HEK293 (cell line): ENCODE results near the gene ATP2B3.
A peak's percentile ranks its signal among the peaks of the same experiment; 100 is the strongest.

Experiments used
- CTCF ChIA-PET: fragments of 350-600 bp; formaldehyde crosslinking; extraction: SDS; loops from one replicate; lab custom pipeline; 2021; ENCODE audit warnings: antibody characterized with exemption; lab: Yijun Ruan, JAX
- POLR2A ChIA-PET: fragments of 300-600 bp; formaldehyde crosslinking; extraction: SDS; loops from one replicate; lab custom pipeline; 2020; ENCODE audit warnings: antibody characterized with exemption, inconsistent platforms; lab: Yijun Ruan, JAX
- H3K27ac ChIP-seq: fragments of 200-500 bp; sonication (Bioruptor generic); 2 replicates; pipeline ENCODE4 v1.5.1; 2014; ENCODE audit warnings: low read depth, low read length, control low read depth, inconsistent platforms; ENCODE audit errors: extremely low read depth
- H3K36me3 ChIP-seq, 2 experiments: fragments of 200-500 bp in 1 of 2; sonication (Bioruptor generic) in 1 of 2; 1 replicate in 1 of 2; 2 replicates in 1 of 2; pipeline ENCODE4 v1.5.1; 2014 to 2017; ENCODE audit warnings: inconsistent platforms in 2 of 2, low read length in 2 of 2; ENCODE audit not compliant: control insufficient read depth in 2 of 2, insufficient read depth in 1 of 2
- H3K4me1 ChIP-seq: fragments of 200-500 bp; sonication (Bioruptor generic); 2 replicates; pipeline ENCODE4 v1.5.1; 2014; ENCODE audit warnings: mild to moderate bottlenecking, low read length, inconsistent platforms; ENCODE audit not compliant: control insufficient read depth, insufficient read depth
- H3K4me3 ChIP-seq: 2 replicates; pipeline ENCODE4 v1.5.1; 2011; ENCODE audit warnings: low read depth, mild to moderate bottlenecking, control low read depth, low read length, moderate library complexity
- H3K9me3 ChIP-seq: fragments of 200-500 bp; sonication (Bioruptor generic); 2 replicates; pipeline ENCODE4 v1.5.1; 2014; ENCODE audit warnings: low read depth, low read length, inconsistent platforms; ENCODE audit not compliant: control insufficient read depth, insufficient read depth
- GLIS2 ChIP-seq: fragments of 450-650 bp; formaldehyde crosslinking; IDR thresholded peaks from 2 replicates; pipeline ENCODE4 v1.5.1; 2016; ENCODE audit warnings: missing biosample characterization, missing genetic modification characterization
- HIC1 ChIP-seq: fragments of 450-650 bp; formaldehyde crosslinking; IDR thresholded peaks from 2 replicates; pipeline ENCODE4 v1.5.1; 2016; ENCODE audit warnings: missing biosample characterization, missing genetic modification characterization
- REPIN1 ChIP-seq: fragments of 450-650 bp; formaldehyde crosslinking; IDR thresholded peaks from 2 replicates; pipeline ENCODE4 v1.5.1; 2017; ENCODE audit warnings: missing biosample characterization, missing genetic modification characterization, low read depth
- SCRT1 ChIP-seq: fragments of 450-650 bp; formaldehyde crosslinking; IDR thresholded peaks from 2 replicates; pipeline ENCODE4 v1.5.1; 2016; ENCODE audit warnings: missing biosample characterization, missing genetic modification characterization, borderline replicate concordance
- ZBTB6 ChIP-seq: fragments of 450-650 bp; formaldehyde crosslinking; IDR thresholded peaks from 2 replicates; pipeline ENCODE4 v1.5.1; 2017; ENCODE audit warnings: missing biosample characterization, missing genetic modification characterization
- ZIC2 ChIP-seq: fragments of 450-650 bp; formaldehyde crosslinking; IDR thresholded peaks from 2 replicates; pipeline ENCODE4 v1.5.1; 2016; ENCODE audit warnings: missing biosample characterization, missing genetic modification characterization
- ZNF140 ChIP-seq: fragments of 450-650 bp; formaldehyde crosslinking; IDR thresholded peaks from 2 replicates; pipeline ENCODE4 v1.5.1; 2016; ENCODE audit warnings: missing biosample characterization, missing genetic modification characterization
- ZNF148 ChIP-seq: fragments of 450-650 bp; formaldehyde crosslinking; IDR thresholded peaks from 2 replicates; pipeline ENCODE4 v1.5.0; 2017; ENCODE audit warnings: missing biosample characterization, missing genetic modification characterization, borderline replicate concordance
- ZNF174 ChIP-seq: fragments of 450-650 bp; formaldehyde crosslinking; IDR thresholded peaks from 2 replicates; pipeline ENCODE4 v1.5.0; 2017; ENCODE audit warnings: missing biosample characterization, mild to moderate bottlenecking, missing genetic modification characterization
- ZNF221 ChIP-seq: fragments of 450-650 bp; formaldehyde crosslinking; IDR thresholded peaks from 2 replicates; pipeline ENCODE4 v1.5.1; 2017; ENCODE audit warnings: missing biosample characterization, missing genetic modification characterization, borderline replicate concordance
- ZNF266 ChIP-seq: fragments of 450-650 bp; formaldehyde crosslinking; IDR thresholded peaks from 2 replicates; pipeline ENCODE4 v1.5.1; 2016; ENCODE audit warnings: missing biosample characterization, missing genetic modification characterization, low read depth
- ZNF341 ChIP-seq: fragments of 450-650 bp; formaldehyde crosslinking; IDR thresholded peaks from 2 replicates; pipeline ENCODE4; 2016; ENCODE audit warnings: low read depth, missing biosample characterization, missing genetic modification characterization
- ZNF626 ChIP-seq: fragments of 450-650 bp; sonication (Bioruptor Pico); formaldehyde crosslinking; IDR thresholded peaks from 2 replicates; pipeline ENCODE4 v1.5.1; 2018; ENCODE audit warnings: missing biosample characterization, missing genetic modification characterization, inconsistent platforms
- ZNF792 ChIP-seq: fragments of 450-650 bp; formaldehyde crosslinking; IDR thresholded peaks from 2 replicates; pipeline ENCODE4 v1.5.1; 2016; ENCODE audit warnings: missing biosample characterization, missing genetic modification characterization

ATP2B3 gene

GRCh38 chrX:153491918-153492317 lies 25.5 kb upstream of the ATP2B3 start:
- TF ChIP-seq ZNF341 = 0 out of 2 replicates have a peak, but pooled peaks have one; percentile 34
- peak; percentile 42 for TF ChIP-seq ZIC2 (tag by site-specific recombination)
- TF ChIP-seq ZNF148 (tag by site-specific recombination) = no peak
- 0 out of 2 replicates have a peak, but pooled peaks have one; percentile 14 for TF ChIP-seq GLIS2 (tag by site-specific recombination)
- TF ChIP-seq ZNF626 (tag by site-specific recombination) = no peak
- TF ChIP-seq, all 188 proteins: peak for 3
- ChIA-PET POLR2A (interaction anchor here (0.6 kb wide), 1 partner anchor 21 kb away, joined by 3 read pairs; no protein-coding TSS in a partner anchor), CTCF (interaction anchor here (0.7 to 5.3 kb wide), 4 partner anchors 15 to 174 kb away, joined by 3 to 30 read pairs (median 4); no protein-coding TSS in a partner anchor)
- no peaks in the 10 kb centered on the region for H3K9me3 ChIP-seq
- no peaks in the 10 kb centered on the region for H3K36me3 ChIP-seq
- no peak overlapping the region for H3K27ac ChIP-seq
- no peaks in the 10 kb centered on the region for H3K4me1 ChIP-seq
- no peak overlapping the region for H3K4me3 ChIP-seq

- H3K4me1 ChIP-seq = no peaks in the 10 kb centered on the region
- ChIA-PET CTCF (interaction anchor here (1.0 to 5.3 kb wide), 3 partner anchors 14 to 47 kb away, joined by 3 to 30 read pairs (median 5); no protein-coding TSS in a partner anchor), POLR2A (no interaction called here)
- no peak for TF ChIP-seq ZBTB6 (tag by site-specific recombination)
- no peak for TF ChIP-seq HIC1 (tag by site-specific recombination)
- TF ChIP-seq GLIS2 (tag by site-specific recombination) = 0 out of 2 replicates have a peak, but pooled peaks have one; percentile 10
- TF ChIP-seq ZNF140 (tag by site-specific recombination) = no peak
- H3K4me3 ChIP-seq = no peak overlapping the region
- no peaks in the 10 kb centered on the region for H3K36me3 ChIP-seq
- no peak overlapping the region for H3K27ac ChIP-seq
- H3K9me3 ChIP-seq = no peaks in the 10 kb centered on the region
These were observed 24.9 kb upstream of the ATP2B3 start for GRCh38 chrX:153492543-153492942.

- Histone ChIP-seq H3K9me3 (no peaks in the 10 kb centered on the region), H3K4me1 (no peaks in the 10 kb centered on the region), H3K4me3 (no peak overlapping the region), H3K36me3 (no peaks in the 10 kb centered on the region), H3K27ac (no peak overlapping the region)
- CTCF ChIA-PET = interaction anchor here (5.3 kb wide), 1 partner anchor 14 kb away, joined by 30 read pairs; no protein-coding TSS in a partner anchor
- no peak for TF ChIP-seq REPIN1
- no peak for TF ChIP-seq ZNF174 (tag by site-specific recombination)
- TF ChIP-seq SCRT1 (tag by site-specific recombination) = no peak
- no peak for TF ChIP-seq ZNF792 (tag by site-specific recombination)
- TF ChIP-seq ZNF266 (tag by site-specific recombination) = no peak
- TF ChIP-seq ZNF221 (tag by site-specific recombination) = no peak
- POLR2A ChIA-PET = no interaction called here
These were observed 24.4 kb upstream of the ATP2B3 start for GRCh38 chrX:153493085-153493484.
